Epithelial cell of prostate (primary cell): Measurements from ENCODE around the gene GRAMD4.

Experiments used
- DNase-seq: peaks from one replicate; pipeline ENCODE4 v3.0.0-alpha.2; 2011; ENCODE audit warnings: low read depth, low spot score
- H3K27ac ChIP-seq: fragments of 450-650 bp; 2 replicates; pipeline ENCODE4 v1.5.1; 2017; ENCODE audit warnings: mild to moderate bottlenecking

GRAMD4 gene

DNA sequence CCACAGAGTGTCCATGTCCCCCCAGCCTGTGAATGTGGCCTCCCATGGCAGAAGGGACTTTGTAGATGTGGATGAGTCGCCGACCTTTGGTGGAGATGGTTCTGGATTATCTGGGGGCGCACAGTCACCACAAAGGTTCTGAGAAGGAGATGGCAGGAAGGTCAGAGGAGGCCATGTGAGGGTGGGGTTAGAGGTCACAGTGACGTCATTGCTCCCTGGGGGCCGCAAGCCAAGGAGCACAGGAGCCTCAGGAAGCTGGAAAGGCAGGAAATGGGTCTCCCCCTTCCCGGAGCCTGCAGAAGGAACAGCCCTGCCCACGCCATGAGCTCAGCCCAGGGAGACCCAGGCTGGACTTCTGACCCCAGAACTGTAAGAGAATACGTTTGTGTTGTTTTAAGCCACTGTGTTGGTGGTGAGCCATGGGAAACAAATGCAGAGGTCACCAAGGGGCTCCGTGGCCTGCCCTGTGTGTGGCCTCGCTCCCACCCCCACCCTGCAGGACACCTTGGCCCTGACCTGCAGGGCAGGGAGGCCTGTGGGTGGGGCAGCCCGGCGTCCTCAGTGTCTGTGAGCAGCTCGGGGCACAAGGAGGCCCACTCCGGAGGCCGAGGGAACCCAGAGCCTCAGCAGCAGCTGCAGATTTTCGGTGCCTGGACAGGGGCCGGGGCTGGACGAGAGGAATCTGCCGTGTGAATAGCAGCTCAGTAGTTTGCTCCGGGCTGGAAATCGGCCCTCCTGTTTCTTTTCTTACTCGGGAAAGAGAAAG, 32.1 kb downstream of the GRAMD4 start:
- no peak overlapping the region for H3K27ac ChIP-seq
- no peak for DNase-seq

DNA sequence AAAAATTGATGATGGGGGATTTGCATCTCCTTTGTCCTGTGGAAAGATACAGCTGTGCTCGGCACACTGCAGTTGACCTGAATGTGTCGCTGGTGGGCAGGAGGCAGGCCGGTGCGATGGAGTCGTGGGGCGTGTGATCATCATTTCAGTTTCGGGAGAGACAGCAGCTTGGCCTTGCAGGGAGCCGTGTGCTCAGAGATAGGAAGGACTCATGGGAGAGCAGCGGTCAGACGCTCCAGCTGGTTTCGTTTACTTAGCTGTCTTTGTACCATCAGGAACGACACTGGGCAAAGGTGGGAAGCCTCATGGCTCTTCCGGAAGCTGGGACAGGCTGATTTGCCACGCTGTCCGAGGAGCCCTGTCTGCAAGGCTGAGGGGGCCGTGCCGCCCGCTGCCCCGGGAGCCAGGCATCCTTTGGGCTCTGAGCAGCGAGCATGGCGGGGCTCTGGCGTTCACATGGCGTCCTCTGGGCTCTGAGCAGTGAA, 32.7 kb downstream of the GRAMD4 start:
- DNase-seq = no peak
- H3K27ac ChIP-seq = no peak overlapping the region

DNA sequence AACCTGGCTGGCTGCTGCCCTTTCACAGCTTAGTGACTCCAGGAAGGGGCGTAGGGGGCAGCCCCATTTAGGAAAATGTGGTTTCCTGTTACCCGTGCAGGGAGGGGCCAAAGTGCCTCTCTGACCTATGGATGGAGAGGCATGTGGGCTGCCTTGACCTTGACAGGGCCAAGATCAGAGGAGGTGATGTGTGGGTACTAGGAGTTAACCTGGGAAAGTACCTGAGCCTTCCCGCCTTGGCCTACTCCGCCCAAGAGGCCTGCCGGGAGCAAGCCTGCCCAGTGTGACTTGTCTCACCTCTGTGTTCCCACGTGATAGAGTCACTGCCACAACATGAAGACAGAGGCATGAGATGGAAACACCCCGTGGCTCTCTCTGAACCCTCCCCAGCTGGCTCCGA, 33.4 kb downstream of the GRAMD4 start:
- H3K27ac ChIP-seq = no peak overlapping the region
- no peak for DNase-seq

DNA sequence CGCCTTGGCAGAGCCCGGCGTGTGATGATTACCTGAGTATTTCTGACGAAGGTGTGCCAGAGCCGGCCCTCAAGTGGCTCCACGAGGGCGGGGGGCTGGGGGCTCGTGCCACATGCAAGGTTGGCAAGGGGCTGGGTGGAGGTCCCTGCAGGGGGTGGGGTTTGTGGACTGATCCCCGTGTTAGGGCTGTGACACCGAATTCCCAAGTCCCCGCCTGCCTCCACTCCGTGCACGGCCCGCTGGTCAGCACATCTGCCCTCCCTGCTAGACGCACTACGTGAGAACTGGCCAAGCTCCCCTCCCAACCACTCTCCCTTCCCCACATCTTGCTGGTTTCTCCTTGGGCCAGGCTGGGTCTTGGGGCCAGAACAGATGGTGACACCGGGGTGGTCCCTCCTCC, 34.2 kb downstream of the GRAMD4 start:
- DNase-seq = no peak
- no peak overlapping the region for H3K27ac ChIP-seq

DNA sequence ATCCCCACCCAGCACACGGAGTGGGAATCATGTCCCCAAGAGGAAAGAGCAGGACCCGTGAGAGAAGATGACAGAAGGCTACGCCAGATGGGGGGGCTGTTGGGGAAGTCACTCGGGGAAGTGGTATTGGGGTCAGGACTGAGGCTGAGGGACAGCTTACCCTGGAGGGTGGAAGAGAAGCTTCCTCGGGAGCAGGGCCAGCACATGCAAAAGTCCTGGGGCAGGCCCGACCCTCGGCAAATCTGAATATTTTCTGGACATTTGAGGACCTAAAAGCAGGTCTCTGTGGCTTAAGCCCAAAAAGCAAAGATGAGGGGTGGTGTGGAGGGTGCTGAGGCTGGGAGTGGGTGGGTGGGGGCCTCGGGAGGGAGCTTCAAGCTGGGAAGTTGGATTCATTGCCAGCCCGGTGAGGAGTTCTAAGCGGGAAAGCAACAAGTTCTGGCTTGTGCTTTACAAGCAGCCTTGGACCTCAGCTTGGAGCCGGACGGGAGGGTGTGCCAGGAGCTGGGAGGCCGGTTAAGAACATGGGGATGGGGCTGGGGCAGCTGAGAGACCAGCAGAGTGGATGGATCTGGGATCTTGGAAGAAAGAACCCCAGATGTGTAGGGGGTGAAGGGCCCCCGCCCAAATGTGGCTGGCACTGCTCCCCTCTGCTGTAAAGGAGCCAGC, 34.9 kb downstream of the GRAMD4 start:
- DNase-seq = no peak
- no peak overlapping the region for H3K27ac ChIP-seq

DNA sequence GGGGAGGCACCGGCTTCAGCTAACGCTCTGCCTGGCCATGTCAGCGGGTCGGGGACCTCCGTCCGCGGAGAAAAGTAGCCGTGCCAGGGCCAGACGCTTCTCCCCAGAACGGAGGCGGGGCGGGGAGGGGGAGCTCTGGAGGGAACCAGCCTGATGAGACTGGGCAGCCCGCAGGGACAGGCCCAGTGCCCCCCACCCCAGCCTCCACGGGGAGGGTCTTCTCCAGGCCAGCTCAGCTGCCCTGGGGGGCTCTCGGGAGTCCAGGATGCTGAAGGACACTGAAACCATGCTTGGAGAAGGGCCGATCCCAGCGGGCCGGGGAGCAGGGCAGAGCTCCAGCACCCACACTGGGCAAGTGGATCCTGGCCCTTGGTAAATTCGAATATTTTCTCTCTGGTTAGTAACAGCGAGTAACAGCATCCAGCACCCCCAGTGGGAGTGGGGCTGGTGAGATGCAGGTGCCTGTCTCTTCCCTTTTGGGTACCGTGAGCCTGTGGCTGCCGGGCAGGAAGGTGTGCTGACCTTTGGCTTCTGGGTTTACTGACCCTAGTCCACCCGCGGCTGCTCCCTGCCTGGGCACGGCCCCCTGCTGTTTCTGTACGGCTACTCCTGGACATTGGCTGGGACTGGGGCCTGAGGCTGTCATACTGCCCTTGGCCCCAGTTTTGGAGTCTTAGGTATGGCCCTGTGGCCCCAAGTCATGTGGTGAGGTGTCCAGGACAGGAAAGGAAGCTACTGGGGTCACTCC, 35.8 kb downstream of the GRAMD4 start:
- H3K27ac ChIP-seq = no peak overlapping the region

DNA sequence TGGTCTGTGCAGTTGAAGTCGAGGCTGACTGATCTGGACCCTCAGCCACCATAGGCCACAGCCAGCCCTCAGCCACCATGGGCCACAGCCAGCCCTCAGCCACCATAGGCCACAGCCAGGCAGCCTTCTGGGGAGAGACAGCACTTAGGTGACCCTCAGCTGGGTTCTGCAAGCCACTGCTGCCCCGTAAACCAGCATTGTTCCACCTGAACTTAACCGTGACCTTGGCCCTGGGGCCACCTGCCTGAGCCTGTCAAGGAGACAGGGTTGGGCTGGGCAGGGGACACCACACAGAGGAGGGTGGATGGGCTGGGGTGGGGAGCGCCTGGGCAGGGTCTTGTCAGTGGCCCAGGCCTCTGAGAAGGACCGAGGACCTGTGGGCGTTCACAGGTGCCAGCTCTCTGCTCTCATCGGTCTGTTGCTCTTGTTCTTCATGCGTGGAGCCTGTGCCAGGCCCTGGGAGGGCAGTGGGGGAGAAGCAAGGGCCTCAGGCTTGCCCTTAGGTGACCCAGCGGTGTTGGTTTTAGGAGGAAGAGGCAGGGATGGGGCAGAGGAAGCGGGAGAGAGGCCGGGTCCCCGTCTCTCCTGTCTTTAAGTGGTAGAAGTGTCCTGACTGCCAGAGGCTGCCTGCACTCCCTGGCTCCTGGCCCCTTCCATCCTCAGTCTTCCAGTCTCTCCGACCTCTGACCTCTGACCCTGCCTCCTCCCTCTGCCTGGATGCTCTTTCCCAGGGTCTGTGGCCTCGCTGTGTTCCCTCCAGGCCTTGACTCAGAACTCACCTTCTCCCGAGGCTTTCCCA, 36.9 kb downstream of the GRAMD4 start:
- DNase-seq = no peak
- no peak overlapping the region for H3K27ac ChIP-seq

More for the DNA sequence above, 35.8 kb downstream of the GRAMD4 start:
- no peak for DNase-seq

DNA sequence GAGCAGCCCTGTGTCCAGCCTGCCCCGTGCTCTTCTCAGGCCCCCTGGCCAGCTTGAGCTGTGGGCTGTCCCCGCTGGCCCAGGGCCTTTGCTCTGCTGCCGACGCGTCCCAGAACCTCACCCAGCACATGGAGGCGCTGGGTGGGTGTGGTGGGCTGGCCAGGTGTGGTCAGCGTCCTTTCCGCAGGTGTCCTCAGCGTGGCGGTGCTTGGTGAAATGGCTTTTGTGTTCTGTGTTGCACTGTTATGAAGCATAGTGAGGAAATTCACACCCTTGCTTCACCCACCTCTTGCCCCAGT, 37.4 kb downstream of the GRAMD4 start:
- no peak for DNase-seq
- no peak overlapping the region for H3K27ac ChIP-seq

DNA sequence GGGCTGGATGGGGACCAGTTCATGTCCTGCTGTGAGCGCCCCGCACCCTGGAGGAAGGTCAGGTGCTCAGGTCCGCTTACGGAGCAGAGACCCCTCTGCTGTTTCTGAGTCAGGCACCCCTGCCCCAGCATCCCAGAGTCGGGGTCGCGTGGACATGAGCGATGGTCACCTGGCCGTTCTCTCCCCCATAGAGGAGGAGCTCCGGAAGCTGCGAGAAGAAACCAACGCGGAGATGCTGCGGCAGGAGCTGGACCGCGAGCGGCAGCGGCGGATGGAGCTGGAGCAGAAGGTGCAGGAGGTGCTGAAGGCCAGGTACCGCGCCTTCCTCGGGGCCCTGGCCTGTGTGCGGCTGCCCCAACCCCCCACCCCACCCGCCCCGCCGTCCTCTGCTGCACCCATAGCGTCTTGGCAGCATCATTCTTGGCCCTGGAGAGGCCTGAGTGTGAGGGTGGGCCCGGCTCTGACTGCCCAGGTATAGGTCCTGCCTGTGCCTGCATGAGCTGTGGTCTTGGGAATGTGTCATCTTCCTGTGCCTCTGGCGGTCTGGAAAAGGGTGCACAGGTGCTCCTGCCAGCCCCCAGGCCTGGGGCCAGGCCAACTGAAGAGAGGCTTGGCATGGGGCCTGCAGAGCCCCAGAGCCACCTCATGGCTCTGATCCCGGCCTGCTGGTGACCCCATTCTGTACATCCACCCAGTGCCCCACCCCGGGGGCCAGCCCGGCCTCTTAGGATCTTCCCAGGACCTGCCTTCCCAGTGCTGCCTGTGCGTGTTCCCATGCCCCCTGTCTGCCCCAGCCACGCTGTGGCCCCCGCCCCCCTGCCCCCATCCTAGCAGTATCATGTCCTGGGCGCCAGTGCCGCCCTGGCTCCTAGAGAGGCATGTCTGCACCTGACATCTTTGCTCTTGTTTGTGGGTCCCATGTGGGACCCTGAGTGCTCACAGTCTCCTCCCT, 38.1 kb downstream of the GRAMD4 start:
- no peak overlapping the region for H3K27ac ChIP-seq
- no peak for DNase-seq

DNA sequence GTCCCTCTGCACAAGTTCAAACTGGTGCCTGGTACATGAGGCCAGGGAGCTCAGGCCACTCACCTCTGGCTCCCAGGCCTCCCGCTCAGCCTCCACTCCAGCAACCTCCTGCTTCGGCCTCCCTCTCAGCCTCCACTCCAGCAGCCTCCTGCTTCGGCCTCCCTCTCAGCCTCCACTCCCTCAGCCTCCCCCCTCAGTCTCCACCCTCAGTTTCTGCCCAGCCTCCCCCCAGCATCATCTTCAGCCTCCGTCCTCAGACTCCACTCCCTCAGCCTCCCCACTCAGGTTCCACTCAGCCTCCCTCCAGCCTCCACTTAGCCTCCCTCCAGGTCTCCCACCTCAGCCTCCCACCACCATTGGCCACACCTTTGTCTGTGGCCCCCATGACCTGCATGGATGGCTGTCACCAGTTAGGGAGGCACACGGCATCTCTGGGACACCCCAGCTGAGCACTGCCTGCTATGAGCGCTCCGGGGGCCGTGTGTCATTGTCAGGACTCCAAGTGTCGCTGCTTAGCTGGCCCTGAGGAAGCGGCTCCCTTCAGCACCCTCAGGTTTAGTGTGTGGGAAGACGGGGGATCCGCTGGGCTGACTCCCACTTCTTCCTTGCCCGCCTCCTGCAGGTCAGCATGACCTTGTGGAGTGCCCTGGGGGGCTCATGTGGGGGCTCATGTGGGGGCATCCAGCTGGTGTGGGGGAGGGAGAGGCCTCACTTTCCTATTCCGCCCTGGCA, 39.0 kb downstream of the GRAMD4 start:
- no peak overlapping the region for H3K27ac ChIP-seq
- DNase-seq = no peak

DNA sequence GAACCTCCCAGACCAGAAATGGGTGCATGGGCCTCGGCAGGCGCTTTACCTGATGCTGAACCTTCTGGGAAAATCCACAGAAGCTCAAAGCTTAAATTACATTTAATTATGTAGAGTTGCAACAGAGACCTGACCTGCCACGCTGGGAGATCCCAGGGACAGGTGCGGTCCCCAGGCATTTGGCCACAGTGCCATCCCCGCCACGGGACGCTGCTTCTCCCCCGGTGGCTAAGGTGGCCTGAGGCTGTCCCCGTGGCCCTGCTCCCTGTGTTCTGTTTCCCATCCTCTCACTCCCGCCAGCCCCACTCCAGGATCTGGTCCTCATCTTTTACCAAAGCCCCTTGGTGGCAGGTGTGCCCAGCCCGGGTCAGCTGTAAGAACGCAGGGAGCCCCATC, 39.6 kb downstream of the GRAMD4 start:
- H3K27ac ChIP-seq = no peak overlapping the region
- DNase-seq = no peak

DNA sequence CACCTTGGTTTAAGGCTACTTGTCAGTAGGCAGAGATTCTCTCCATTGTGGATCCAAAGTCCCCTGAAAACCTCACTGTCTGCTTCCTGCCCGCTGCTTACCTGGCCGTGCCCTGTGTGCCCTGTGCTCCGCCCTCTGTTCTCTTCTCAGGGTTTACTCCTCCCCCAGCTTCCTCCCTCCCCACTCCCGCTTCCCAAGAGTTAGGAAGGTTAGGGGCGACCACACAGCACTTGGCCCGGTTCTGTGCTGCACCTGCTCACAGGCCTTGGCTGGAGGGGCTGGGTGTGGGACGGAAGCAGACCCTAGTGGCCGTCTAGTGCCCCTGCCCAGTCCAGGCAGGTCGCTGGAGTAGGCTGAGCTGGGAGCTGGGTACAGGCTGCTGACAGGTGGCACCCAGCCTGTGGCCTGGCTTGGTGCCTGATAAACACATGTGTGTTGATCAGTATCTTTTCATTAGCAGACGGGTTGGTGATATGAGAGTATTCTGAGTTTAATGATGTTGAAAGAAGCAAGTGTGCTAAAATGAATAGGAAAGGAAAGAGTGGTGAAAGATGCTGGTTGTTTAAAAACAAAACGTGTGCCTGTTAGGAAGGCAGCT, 40.5 kb downstream of the GRAMD4 start:
- DNase-seq = no peak
- H3K27ac ChIP-seq = no peak overlapping the region

DNA sequence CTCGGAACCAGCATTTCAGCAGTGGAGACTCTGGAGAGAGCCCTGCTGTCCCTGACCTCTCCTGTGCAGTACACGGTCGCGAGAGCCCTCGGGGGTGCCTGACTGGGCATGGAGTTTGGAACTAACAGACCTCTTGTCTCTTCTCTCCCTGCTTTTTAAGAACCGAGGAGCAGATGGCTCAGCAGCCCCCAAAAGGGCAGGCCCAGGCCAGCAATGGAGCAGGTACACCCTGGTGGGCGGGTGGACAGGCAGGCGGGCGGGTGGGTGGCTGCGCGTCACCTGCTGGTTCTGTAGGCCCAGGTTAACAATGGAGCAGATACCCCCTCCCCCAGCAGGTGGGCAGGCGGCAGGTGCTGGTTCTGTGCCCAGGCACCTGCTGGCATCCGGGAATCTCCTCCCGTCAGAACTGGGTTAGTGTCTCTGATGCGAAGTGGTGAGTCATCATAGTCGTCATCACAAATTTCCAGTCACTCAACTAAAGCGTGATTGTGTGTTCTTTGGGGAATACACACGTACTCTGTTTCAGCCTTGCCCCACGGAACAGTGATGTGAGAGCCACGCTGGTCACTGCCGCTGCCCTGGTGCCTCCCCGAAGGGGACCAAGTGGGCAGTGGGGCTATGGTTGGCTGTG, 41.1 kb downstream of the GRAMD4 start:
- H3K27ac ChIP-seq = no peak overlapping the region
- DNase-seq = peak; percentile 44

DNA sequence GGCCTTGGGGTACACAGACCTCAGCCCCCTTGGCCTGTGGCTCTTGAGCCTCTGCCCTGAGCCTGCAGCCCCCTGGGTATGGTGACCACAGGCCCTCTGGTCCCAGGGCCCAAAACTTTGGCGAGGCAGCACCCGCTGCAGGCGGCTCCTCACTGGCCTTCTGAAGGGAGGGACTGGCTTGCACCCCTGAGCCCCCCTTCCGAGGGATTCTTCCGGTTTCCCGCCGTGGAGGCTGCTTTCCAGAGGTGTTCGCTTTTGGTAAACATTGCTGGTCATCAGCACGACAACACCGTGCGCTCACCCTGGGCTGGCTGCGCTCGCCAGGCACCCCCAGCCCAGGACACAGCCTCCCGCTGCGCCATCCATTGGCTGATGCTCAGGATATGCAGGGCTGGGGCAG, 42.0 kb downstream of the GRAMD4 start:
- DNase-seq = no peak
- no peak overlapping the region for H3K27ac ChIP-seq

DNA sequence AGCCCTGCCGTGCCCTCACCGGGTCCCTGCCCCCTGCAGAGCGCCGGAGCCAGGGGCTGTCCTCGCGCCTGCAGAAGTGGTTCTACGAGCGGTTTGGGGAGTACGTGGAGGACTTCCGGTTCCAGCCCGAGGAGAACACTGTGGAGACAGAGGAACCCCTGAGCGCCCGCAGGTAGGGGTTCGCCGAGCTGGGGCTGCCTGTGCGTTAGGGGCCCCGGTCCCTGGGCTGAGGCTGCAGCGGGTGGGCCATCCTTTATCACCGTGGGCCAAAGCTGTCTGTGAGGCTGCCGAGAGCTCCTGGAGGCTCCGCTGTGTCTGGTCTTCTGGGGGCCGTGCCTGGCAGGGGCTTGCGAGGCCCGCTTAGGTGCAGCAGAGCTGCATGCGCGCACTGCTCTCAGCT, 42.8 kb downstream of the GRAMD4 start:
- H3K27ac ChIP-seq = no peak overlapping the region
- DNase-seq = no peak

DNA sequence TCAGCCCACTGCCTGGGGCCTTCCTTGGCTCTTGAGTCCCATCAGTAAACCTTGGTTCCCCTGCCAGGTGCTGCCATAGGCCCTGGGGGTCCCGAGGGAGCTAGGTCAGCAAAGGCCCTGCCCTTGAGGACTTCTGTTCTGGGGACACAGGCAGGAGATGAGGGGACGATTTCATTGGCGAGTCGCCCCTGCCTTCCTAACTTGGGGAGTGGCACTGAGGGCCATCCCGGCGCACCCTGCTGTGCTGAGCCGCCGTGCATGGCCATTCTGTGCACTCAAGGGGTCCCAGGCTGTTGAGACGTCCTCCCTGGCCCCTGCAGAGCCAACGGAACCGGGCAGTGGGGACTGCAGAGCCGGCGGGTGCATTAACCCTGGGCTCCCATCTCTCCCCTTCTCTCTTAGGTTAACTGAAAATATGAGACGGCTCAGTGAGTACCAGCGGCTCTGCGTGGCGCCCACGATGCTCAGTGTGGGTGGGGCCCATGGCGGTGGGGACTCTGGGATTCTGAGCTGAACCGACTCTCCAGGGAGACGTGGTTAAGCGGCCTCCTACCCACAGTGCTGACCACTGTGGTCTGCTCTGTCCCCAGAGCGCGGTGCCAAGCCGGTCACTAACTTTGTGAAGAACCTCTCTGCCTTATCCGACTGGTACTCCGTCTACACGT, 43.4 kb downstream of the GRAMD4 start:
- no peak overlapping the region for H3K27ac ChIP-seq
- DNase-seq = no peak

DNA sequence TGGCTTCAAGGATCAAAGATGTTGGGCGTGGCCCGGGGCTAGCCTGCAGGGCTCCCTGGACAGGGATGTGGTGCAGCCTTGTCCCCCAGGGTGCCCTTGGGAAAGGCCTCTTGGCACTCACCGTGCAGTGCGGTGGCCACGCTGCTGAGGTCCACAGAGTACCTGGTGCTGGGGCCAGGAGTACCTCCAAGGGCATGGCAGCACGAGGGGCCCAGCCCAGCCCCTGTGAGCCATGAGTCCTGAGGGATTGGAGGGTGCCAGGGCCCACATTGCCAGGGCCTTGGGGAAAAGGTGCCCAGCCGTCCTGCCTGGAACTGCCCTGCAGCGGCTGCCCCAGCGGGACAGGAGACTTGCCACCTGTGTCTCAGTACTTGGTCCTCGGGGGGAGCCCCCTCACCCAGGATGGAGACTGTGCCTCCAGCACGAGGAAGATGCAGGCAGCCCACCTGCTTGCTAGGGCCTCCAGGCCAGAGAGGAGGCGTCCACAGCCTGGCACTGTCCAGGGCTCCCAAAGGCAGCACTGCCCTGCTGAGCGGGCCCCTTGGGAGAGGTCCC, 44.2 kb downstream of the GRAMD4 start:
- no peak for DNase-seq
- H3K27ac ChIP-seq = no peak overlapping the region
